ENCODE measurements around the gene CHRNB4. TPM values are rescaled to one million over a fixed set of nuclear protein-coding genes. Genes with fewer than 3 reads are reported as not detected.

The CHRNB4 gene
- total RNA-seq, 4 donors from 2014 or later = 0.10 to 1.1 TPM; not detected in 2

- Histone ChIP-seq H3K9me3 (no peaks in the 10 kb centered on the region), H3K4me3 (peak overlapping the region in 1 of 2 donors; percentile 44), H3K27ac (no peak overlapping the region), H3K27me3 (peaks cover 49% of the 10 kb centered on the region), H3K4me1 (peaks cover 0 to 21% (median 11%) of the 10 kb centered on the region in 3 donors), H3K36me3 (no peaks in the 10 kb centered on the region)
- ATAC-seq = no peak
- no peak for TF ChIP-seq EP300 (IDR thresholded peaks at IDR 0.05)
- peak in 1 of 4 experiments; percentile 28 for TF ChIP-seq CTCF (IDR thresholded peaks at IDR 0.05)
- no peak for TF ChIP-seq POLR2A (IDR thresholded peaks at IDR 0.05)
- no peak for TF ChIP-seq POLR2AphosphoS5 (IDR thresholded peaks at IDR 0.05)
- WGBS, 2 donors (ENCODE audit: low coverage in 1 of 2) = no CpG with 5 or more reads among the region's 41 CpGs
Observed at GRCh38 chr15:78620021-78620526, 20.9 kb downstream of the CHRNB4 start.

- Histone ChIP-seq H3K9me3 (no peaks in the 10 kb centered on the region), H3K36me3 (no peaks in the 10 kb centered on the region), H3K4me3 (no peak overlapping the region), H3K4me1 (peaks cover 0 to 21% (median 11%) of the 10 kb centered on the region in 3 donors), H3K27me3 (peaks cover 43% of the 10 kb centered on the region), H3K27ac (no peak overlapping the region)
- no peak for ATAC-seq
- TF ChIP-seq POLR2A (IDR thresholded peaks at IDR 0.05) (no peak), POLR2AphosphoS5 (IDR thresholded peaks at IDR 0.05) (no peak), EP300 (IDR thresholded peaks at IDR 0.05) (no peak), CTCF (IDR thresholded peaks at IDR 0.05) (no peak)
- 43% methylated on average over 3 of the region's 20 CpGs; no CpG with 5 or more reads in 1 of the 2 donors for WGBS, 2 donors (ENCODE audit: low coverage in 1 of 2)
Observed at GRCh38 chr15:78619022-78619950, 21.7 kb downstream of the CHRNB4 start.

- Histone ChIP-seq H3K36me3 (no peaks in the 10 kb centered on the region), H3K4me1 (peaks cover 0 to 21% (median 11%) of the 10 kb centered on the region in 3 donors), H3K4me3 (no peak overlapping the region), H3K27me3 (peaks cover 39% of the 10 kb centered on the region), H3K27ac (no peak overlapping the region), H3K9me3 (no peaks in the 10 kb centered on the region)
- no peak for TF ChIP-seq EP300 (IDR thresholded peaks at IDR 0.05)
- no peak for TF ChIP-seq POLR2A (IDR thresholded peaks at IDR 0.05)
- TF ChIP-seq CTCF (IDR thresholded peaks at IDR 0.05) = peak in 3 of 4 experiments; percentile 88 to 91 (median 90)
- TF ChIP-seq POLR2AphosphoS5 (IDR thresholded peaks at IDR 0.05) = peak; percentile 99
- ATAC-seq = peak; percentile 73
- 6 to 10% methylated on average over 4 to 6 of the region's 8 CpGs for WGBS, 2 donors (ENCODE audit: low coverage in 1 of 2)
Observed at GRCh38 chr15:78618490-78618934, 22.5 kb downstream of the CHRNB4 start.

GRCh38 chr15:78618064-78618463 lies 22.9 kb downstream of the CHRNB4 start:
- Histone ChIP-seq H3K36me3 (no peaks in the 10 kb centered on the region), H3K9me3 (no peaks in the 10 kb centered on the region), H3K27me3 (peaks cover 39% of the 10 kb centered on the region), H3K4me1 (peaks cover 0 to 21% (median 11%) of the 10 kb centered on the region in 3 donors), H3K4me3 (no peak overlapping the region), H3K27ac (no peak overlapping the region)
- 69 to 81% methylated on average over 5 to 8 of the region's 8 CpGs for WGBS, 2 donors (ENCODE audit: low coverage in 1 of 2)
- TF ChIP-seq POLR2A (IDR thresholded peaks at IDR 0.05) (no peak), CTCF (IDR thresholded peaks at IDR 0.05) (no peak), POLR2AphosphoS5 (IDR thresholded peaks at IDR 0.05) (no peak), EP300 (IDR thresholded peaks at IDR 0.05) (no peak)
- ATAC-seq = no peak

Measured in gastroesophageal sphincter (tissue), 4 donors.